Midbrain (tissue), 1 donor: ENCODE measurements around the gene MYOF.
"Not testable (repeated sequence)": the region's sequence is repeated elsewhere in the genome, so short reads cannot be mapped to it uniquely, and the experiment has no call there.

ENCODE experiments used
- DNase-seq: peaks from one replicate; lab custom pipeline; 2025; lab: John Stamatoyannopoulos, UW

The MYOF gene

GRCh38 chr10:93457511-93457910 lies 24.6 kb downstream of the MYOF start:
- no peak for DNase-seq

- DNase-seq, result no peak
Measured at GRCh38 chr10:93456480-93456879, 25.7 kb downstream of the MYOF start.

GRCh38 chr10:93454736-93455135 lies 27.4 kb downstream of the MYOF start:
- DNase-seq, result no peak

DNA sequence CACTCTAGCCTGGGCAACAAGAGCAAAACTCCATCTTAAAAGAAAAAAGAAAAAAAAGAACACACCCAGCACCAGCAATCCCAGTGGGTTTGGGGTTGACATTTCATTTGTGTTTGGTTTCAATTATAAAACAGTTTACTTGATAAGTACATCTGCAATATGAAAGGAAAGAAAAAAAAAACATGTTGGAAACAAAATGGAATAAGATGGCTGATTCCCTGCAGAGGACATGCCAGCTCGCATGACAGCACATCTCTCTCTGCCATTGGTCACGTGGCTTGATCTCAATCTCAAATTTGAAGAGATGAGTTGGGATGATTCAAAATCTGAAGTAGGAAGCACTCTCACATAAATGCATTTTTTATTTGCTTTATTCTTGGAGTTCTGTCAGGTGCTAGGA lies 28.0 kb downstream of the MYOF start:
- no peak for DNase-seq

DNA sequence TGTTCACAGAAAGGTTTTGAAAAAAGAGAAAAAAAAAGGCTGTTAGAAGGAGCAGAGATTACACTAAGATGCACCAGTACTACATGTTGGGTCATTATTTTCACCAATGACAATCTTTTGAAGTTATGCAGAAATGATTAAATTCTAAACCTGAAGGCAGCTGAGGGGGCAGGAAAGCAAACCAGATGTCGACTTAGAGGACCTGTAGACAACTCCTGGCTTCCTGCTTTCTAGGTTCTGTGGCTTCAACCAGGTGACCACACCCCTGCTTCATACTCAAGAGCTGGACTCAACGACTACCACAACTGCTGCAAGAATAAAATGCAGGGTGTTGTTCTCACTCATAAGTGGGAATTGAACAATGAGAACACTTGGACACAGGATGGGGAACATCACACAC lies 30.0 kb downstream of the MYOF start:
- no peak for DNase-seq

GRCh38 chr10:93451244-93451947 lies 30.7 kb downstream of the MYOF start:
- no peak for DNase-seq

GRCh38 chr10:93447970-93448369 lies 34.2 kb downstream of the MYOF start:
- DNase-seq, result no peak

GRCh38 chr10:93447019-93447418 lies 35.1 kb downstream of the MYOF start:
- no peak for DNase-seq

- no peak for DNase-seq
Measured at GRCh38 chr10:93445978-93446720, 36.0 kb downstream of the MYOF start.

DNA sequence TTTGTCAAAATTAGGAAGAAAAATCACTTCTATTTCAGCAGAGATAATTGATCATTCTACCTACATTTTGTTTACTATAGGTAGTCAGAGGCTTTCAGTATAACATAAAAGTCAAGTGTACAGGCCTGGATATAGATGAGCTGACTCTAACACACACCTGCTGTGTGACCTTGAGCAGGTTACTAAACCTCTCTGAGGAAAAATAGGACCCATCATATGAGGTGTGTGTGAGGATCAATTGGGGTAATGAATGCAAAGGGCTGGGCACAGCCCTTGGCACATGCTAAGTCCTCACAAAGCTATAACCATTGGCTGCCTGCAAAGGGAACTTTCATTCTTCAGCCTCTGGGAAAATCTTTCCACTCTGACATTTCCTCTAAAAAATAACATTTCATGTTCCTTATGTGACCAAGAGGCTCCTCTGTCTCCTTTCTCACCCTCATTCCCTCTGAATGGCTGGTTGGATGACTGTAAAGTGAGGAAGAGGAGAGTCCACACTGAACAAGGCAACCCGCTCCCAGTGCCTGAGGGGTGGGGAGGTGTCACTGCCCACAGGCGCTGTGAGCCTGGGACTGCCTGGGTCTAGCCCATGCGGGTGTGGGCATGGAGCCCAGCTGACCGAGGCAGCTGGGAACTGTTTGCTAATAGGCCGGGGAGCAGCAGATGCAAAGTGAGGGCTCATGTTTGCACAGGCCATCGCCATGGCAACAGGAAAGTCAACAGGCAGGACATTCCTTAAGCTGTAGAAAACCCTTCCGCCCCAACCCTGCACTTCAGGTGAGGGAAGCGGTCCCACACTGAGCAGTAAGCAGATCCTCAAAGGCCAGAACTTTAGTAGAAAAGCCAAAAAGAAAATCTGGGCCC lies 36.8 kb downstream of the MYOF start:
- peak; percentile 61 for DNase-seq

- no peak for DNase-seq
Measured at GRCh38 chr10:93443481-93443880, 38.7 kb downstream of the MYOF start.

GRCh38 chr10:93442721-93443120 lies 39.4 kb downstream of the MYOF start:
- DNase-seq, result not testable (repeated sequence)

- peak; percentile 11 for DNase-seq
Measured at GRCh38 chr10:93440591-93441091, 41.5 kb downstream of the MYOF start.

DNA sequence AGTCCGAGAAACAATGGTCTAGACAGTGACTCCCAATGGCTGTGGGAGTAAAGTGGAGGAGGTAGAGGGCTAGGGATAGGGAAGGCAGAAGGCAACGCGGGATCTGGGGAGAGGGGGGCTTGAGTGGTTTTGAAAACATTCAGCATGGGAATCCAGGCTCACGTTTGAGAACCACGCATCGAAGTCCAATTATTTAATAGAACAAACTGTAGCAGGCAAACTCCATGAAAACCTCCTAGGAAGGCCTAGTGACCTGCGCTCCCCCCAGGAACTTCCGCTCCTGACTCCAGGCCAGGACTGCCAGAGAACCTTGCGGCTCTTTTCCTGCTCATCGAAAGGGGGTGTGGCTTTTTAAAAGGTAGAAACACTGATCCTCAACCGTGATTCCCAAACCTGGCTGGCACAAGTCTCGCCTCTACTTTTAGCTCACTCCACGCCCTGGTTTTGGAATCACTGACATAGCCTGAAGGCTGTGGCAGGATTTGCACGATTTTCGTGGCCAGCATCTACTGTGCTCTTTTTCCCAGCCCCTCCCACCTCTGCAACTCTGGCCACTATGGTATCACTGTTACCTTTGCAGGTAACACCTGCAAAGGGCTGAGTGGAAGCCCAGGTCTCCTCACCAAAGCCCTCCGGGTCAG lies 43.4 kb downstream of the MYOF start:
- no peak for DNase-seq

DNA sequence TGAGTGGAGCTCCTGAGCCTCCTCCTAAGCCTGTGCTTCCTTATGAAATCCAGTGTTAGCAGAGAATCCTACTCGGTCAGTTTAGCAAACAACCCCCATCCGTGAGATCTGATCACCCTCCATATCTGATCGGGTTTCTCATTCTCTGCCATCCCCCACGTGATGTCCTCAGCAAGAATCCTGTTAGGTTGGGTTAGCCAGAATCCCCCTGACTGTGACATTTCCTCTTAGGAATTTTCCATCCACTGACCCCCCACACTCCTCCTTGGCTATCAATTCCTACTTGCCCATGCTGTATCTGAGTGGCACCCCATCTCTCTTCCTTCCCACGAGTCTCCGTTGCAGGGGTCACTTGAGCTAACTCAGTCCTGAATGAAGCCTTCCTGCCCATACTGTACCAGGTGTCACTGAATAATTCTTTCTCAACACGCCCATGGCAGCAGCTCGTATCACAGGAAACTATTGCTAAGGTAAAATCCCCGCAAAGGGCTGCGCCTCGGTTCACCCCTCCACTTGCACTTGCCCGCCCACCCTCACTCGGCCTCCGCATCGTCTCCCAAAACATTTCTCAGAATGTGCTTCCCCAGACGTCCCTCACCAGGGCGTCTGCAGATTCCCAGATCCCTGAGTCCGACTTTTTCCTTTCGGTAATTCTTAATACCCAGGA lies 44.1 kb downstream of the MYOF start:
- no peak for DNase-seq

DNA sequence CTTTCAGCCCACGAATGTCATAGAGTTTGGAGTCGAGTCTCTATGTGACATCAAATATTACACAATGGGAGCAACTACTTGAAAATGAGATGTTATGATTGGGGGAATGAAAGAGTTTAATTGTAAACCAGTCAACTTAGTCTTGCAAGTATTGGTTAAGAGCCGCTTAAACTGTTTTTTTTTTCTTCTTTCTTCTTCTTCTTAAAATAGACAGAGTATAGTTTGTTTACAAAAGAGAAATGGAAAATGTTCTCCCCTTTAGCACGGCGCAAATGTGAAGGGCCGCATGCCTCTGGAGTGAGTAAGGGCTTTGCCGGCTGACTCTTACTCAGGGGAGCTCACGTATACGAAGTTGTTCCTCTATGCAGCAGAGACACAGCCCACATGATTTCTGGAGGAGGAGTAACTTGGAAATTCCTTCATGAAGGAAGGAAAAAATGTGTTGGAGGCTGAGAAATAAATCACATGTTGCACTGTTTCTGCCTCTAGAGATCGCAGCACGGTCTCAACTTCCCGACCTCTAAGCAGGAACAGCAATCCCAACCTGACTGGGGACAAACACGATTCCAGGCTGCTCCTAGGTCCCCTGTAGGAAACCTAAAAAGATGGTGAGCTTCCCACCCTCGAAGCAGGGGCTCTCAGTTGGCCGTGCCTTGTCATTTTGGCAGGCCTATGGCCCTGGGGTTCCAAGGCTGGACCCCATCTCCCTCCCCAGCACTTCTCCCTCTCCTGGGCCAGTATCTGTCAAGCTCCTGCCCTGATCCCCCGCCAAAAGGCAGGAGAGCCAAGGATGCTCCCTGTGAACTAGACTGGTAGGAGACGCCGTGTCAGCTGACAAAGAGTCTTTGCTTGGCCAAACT lies 44.8 kb downstream of the MYOF start:
- no peak for DNase-seq

GRCh38 chr10:93436591-93437085 lies 45.5 kb downstream of the MYOF start:
- DNase-seq, result peak; percentile 35

DNA sequence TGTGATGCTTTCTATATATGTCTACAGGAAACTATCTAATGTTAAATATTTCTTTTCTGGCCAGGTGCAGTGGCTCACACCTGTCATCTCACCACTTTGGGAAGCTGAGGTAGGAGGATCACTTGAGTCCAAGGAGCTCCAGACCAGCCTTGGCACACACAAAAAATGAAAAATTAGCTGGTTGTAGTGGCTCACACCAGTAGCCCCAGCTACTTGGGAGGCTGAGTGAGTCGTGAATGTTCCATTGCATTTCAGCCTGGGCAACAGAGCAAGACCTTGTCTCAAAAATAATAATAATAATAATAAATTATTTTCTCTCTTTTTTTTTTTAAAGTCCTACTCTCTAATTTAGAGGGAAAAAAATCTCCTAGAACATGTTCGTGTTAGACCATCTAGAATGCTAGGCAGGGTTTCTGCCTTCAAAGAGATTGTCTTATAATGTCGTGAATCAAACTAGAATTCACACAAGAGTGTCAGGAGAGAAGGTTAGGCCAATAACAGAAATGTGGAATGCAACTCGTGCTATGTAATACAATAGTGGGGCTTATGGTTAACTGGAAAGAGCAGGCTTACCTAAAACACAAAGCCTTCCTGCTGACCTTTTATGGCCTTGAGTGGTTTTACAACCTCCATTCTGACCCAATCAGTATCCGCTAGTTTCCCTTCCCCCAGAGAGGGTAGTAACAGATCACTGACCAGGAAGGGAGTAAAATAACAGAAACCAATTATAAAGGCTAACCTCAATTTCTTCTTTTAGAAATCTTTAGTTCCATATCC lies 46.3 kb downstream of the MYOF start:
- DNase-seq, result no peak

DNA sequence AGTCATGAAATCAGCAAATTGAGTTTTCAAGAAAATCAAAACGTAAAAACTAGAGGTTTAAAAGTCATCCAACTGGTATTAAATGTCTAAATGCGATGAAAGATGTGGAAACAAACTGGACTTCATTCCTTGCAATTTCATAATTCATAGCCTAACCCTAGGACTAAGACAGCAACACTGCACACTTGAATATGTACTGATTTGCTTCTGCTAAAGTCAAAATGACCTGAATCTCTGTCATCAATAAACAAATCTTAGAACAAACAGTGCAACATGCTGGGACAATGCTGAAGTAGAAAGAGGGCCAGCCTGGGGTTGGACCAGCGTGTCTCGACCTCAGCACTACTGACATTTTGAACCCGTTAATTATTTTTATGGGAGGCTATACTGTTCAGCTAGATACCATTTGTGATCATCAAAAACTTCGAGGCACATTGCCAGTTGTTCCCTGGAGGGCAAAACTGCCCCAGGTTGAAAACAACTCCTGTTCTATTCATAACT lies 47.1 kb downstream of the MYOF start:
- no peak for DNase-seq
